ENCODE measurements around the gene TTLL1. TPM values are rescaled to one million over a fixed set of nuclear protein-coding genes. Genes with fewer than 3 reads are reported as not detected.
"Not testable (repeated sequence)": the region's sequence is repeated elsewhere in the genome, so short reads cannot be mapped to it uniquely, and the experiment has no call there.

TTLL1 gene
- total RNA-seq, 1 donor from 2014 or later = 19.1 TPM

DNA sequence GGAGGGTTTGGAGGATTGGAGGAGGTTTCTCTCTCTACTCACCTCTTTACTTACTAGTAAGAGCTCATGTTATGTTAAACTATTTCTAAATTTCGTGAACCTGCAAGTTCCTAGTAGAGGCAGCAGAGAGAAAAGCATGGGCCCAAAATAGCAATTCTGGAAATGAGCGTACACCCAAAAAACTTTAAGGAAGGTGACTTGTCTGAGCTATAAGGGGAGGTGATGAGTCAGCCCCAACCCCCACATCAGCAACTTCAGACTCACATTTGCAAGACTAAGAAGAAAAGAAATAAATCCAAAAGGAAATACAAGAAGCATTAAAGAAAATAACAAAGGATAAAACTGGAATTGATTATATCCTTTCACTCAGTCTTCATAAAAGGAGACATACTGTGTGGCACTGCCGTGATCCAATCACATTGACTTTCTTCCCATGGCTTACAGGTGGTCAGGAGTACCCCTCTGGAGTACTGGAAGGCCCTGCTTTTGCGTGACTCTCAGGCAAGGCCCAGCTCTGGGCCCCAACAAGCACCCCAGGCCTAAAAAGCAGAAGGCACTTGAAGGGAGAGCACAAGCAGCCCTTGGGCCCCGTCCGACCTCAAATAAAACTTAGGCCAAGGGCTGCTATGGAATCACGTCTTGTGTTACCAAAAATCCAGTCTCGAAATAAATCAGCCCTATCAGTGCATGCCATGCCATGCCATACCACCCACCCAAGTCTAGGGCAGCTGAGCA is 88.6 kb downstream of the TTLL1 start:
- peaks cover 62% of the 10 kb centered on the region for H3K4me1 Mint-ChIP-seq
- DNase-seq (ENCODE audit: low read depth, low spot score) = no peak
- H3K27ac Mint-ChIP-seq (ENCODE audit: unreplicated experiment) = no peak overlapping the region
- TF ChIP-seq, protein P1, sequence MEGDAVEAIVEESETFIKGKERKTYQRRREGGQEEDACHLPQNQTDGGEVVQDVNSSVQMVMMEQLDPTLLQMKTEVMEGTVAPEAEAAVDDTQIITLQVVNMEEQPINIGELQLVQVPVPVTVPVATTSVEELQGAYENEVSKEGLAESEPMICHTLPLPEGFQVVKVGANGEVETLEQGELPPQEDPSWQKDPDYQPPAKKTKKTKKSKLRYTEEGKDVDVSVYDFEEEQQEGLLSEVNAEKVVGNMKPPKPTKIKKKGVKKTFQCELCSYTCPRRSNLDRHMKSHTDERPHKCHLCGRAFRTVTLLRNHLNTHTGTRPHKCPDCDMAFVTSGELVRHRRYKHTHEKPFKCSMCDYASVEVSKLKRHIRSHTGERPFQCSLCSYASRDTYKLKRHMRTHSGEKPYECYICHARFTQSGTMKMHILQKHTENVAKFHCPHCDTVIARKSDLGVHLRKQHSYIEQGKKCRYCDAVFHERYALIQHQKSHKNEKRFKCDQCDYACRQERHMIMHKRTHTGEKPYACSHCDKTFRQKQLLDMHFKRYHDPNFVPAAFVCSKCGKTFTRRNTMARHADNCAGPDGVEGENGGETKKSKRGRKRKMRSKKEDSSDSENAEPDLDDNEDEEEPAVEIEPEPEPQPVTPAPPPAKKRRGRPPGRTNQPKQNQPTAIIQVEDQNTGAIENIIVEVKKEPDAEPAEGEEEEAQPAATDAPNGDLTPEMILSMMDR (conservative IDR thresholded peaks at IDR 0.05) = no peak
- H3K36me3 Mint-ChIP-seq (ENCODE audit: low read depth) = peaks cover 13% of the 10 kb centered on the region
- no peak overlapping the region for H3K4me3 Mint-ChIP-seq
- H3K9me3 Mint-ChIP-seq = peaks cover 2% of the 10 kb centered on the region
- no peaks in the 10 kb centered on the region for H3K27me3 Mint-ChIP-seq (ENCODE audit: low read depth)

DNA sequence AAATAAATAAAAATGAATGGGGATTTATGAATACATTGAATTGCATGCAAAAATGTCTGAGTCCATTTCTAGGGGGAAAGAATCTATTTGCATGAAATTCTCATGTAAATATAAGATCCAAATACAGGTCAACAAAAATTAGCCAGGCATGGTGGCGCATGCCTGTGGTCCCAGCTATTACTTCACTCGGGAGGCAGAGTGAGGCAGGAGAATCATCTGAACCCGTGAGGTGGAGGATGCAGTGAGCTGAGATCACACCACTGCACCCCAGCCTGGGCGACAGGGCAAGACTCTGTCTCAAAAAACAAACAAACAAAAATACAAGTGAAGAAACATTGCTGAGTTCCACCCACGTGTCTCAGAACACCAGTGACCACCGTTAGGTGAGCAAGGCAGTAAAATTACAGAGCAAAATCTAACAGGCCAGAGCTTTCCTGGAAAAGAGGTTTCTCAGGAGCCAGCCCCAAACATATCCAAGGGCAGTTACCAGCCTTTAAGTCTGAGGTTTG is 91.6 kb downstream of the TTLL1 start:
- Mint-ChIP-seq H3K9me3 (peaks cover 2% of the 10 kb centered on the region), H3K4me1 (peaks cover 51% of the 10 kb centered on the region), H3K27me3 (ENCODE audit: low read depth) (no peaks in the 10 kb centered on the region), H3K36me3 (ENCODE audit: low read depth) (peaks cover 16% of the 10 kb centered on the region), H3K27ac (ENCODE audit: unreplicated experiment) (no peak overlapping the region), H3K4me3 (no peak overlapping the region)
- TF ChIP-seq, protein P1 (conservative IDR thresholded peaks at IDR 0.05) = no peak
- no peak for DNase-seq (ENCODE audit: low read depth, low spot score)

DNA sequence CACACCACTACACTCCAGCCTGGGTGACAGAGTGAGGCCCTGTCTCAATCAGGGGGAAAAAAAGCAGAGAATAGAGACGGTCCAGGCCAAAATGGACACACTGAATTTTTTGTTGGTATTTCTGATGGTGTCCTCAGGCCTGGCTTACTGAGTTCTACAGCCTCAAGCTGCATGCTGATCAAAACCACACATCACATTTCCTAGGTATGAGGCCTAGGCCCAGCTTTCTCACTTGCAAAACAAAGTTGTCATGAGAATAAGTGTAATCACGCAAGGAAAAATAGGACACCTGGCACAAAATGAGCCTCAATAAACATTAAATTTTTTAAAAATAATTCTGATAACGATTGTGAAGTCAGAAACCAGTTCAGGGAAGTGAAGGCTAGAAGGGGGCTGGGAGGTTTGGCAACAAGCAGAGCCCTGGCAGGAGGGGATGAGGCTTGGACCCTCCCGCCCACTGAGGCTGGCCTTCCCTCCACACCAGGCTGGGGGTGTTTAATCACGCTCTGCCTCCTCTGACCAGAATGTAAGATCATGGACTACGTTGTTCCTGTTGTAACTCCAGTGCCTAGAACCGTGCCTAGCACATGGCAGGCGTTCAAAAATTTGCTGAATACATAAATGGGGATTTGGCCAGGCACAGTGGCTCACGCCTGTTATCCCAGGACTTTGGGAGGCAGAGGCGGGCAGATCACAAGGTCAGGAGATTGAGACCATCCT is 92.4 kb downstream of the TTLL1 start:
- Mint-ChIP-seq H3K36me3 (ENCODE audit: low read depth) (peaks cover 16% of the 10 kb centered on the region), H3K27ac (ENCODE audit: unreplicated experiment) (no peak overlapping the region), H3K4me1 (peaks cover 43% of the 10 kb centered on the region), H3K27me3 (ENCODE audit: low read depth) (no peaks in the 10 kb centered on the region), H3K4me3 (no peak overlapping the region), H3K9me3 (peaks cover 2% of the 10 kb centered on the region)
- DNase-seq (ENCODE audit: low read depth, low spot score) = no peak
- TF ChIP-seq, protein P1 (conservative IDR thresholded peaks at IDR 0.05) = no peak

DNA sequence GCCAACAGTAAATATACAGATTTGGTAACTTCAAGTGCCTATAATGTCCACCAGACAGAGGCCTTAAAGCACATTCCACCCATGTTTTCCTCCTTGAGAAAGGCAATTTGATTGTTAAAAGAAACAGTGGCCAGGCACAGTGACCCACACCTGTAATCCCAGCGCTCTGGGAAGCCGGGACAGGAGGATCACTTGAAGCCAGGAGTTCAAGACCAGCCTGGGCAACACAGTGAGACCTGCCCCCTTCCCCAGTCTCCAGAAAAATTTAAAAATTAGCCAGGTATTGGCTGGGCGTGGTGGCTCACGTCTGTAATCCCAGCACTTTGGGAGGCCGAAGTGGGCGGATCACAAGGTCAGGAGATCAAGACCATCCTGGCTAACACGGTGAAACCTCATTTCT is 93.5 kb downstream of the TTLL1 start:
- peaks cover 41% of the 10 kb centered on the region for H3K4me1 Mint-ChIP-seq
- not testable (repeated sequence) for H3K9me3 Mint-ChIP-seq; DNase-seq (ENCODE audit: low read depth, low spot score); H3K27me3 Mint-ChIP-seq (ENCODE audit: low read depth); H3K27ac Mint-ChIP-seq (ENCODE audit: unreplicated experiment); H3K4me3 Mint-ChIP-seq
- peaks cover 16% of the 10 kb centered on the region for H3K36me3 Mint-ChIP-seq (ENCODE audit: low read depth)

DNA sequence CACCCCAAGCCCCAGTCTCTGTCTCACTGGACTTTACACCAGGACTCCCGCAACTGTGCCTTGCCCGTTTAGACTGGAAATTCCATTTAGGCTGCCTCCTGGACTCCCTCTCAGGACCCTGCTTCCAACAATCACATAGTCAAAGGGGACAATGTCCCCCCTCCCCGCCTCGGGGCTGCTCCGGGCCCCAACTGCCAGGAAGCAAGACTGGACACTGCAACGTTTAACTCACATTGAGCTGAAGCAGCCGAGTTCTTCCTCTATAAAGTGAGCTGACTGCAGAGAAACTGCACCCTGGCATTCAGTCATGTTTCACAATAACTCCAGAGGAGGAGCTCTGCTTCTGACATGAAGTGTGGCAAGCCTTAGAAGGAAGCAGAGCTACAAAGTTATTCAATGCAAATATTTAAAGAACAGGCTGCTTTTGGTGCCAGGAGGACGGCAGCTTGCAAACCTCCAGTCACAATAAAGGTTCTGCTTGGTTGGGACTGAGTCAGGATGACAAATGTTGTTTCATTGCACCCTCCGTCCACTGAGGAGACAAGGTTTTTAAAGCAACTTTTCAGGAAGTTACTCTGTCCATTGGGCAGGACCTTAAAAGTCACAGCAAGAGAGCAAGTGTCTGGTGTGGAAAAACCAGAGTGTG is 94.2 kb downstream of the TTLL1 start:
- TF ChIP-seq, protein P1 (conservative IDR thresholded peaks at IDR 0.05) = no peak
- Mint-ChIP-seq H3K9me3 (peaks cover 2% of the 10 kb centered on the region), H3K27ac (ENCODE audit: unreplicated experiment) (peak overlapping the region; percentile 65), H3K4me3 (peak overlapping the region; percentile 17), H3K27me3 (ENCODE audit: low read depth) (no peaks in the 10 kb centered on the region), H3K36me3 (ENCODE audit: low read depth) (peaks cover 16% of the 10 kb centered on the region), H3K4me1 (peaks cover 42% of the 10 kb centered on the region)
- no peak for DNase-seq (ENCODE audit: low read depth, low spot score)
